ENCODE measurements around the gene RABGAP1L.
A peak's percentile ranks its signal among the peaks of the same experiment; 100 is the strongest.

RABGAP1L gene

DNA sequence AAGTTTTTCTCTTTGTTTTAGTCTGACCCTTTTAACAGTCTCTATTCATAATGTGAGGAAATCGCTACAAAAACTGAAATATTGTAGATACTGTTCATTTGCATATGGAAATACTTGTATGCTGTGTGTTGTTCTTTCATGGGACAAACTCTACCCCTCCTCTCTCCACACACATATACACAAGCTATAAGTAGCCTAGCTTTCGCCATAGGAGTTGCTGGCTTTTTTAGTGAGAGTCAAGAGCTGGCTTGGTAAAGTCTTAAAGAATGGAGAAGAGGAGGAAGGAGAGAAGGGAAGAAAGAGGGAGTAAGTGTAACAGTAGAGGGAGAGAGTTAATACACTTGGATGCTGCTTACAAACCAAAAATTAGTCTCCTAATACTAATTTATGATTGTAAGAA, 115.6 kb downstream of the RABGAP1L start:
- H3K4me3 ChIP-seq (ENCODE audit: low read depth, low read length) = no peak overlapping the region
- no peak for DNase-seq (ENCODE audit: low read depth)
- no peak for TF ChIP-seq CTCF (IDR thresholded peaks at IDR 0.05; ENCODE audit: low read depth, low read length, missing control alignments)

DNA sequence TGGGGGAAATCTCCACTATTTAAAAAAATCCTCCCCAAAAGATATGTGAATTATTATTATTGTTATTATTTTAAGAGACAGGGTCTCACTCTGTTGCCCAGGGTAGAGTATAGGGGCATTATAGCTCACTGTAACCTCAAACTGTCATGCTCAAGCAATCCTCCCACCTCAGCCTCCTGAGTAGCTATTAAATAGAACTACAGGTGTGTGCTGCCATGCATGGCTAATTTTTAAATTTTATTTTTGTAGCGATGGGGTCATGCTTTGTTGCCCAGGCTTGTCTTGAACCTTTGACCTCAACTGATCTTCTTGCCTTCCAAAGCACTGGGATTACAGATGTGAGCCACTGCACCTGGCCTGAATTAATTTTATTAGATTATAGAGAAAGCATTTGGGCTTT, 116.8 kb downstream of the RABGAP1L start:
- no peak overlapping the region for H3K4me3 ChIP-seq (ENCODE audit: low read depth, low read length)
- peak; percentile 21 for DNase-seq (ENCODE audit: low read depth)

GRCh38 chr1:174284052-174284451, 124.7 kb downstream of the RABGAP1L start:
- no peak for TF ChIP-seq CTCF (IDR thresholded peaks at IDR 0.05; ENCODE audit: low read depth, low read length, missing control alignments)
- no peak overlapping the region for H3K4me3 ChIP-seq (ENCODE audit: low read depth, low read length)
- DNase-seq (ENCODE audit: low read depth) = no peak

More for the DNA sequence above, 116.8 kb downstream of the RABGAP1L start:
- TF ChIP-seq CTCF (IDR thresholded peaks at IDR 0.05; ENCODE audit: low read depth, low read length, missing control alignments) = no peak

DNA sequence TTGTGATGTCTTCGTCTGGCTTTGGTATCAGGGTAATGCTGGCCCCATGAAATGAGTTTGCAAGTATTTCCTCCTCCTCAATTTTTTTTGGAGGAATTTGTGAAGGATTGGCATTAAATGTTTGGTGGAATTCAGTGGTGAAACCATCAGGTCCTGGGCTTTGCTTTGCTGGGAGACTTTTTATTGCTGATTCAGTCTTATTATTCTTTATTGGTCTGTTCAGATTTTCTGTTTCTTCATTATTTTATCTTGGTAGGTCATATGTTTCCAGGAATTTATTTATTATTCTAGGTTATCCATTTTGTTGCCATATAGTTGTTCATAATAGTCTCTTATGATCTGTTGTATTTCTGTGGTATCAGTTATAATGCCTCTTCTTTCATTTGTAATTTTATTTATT, 126.7 kb downstream of the RABGAP1L start:
- TF ChIP-seq CTCF (IDR thresholded peaks at IDR 0.05; ENCODE audit: low read depth, low read length, missing control alignments) = no peak
- no peak for DNase-seq (ENCODE audit: low read depth)
- H3K4me3 ChIP-seq (ENCODE audit: low read depth, low read length) = no peak overlapping the region

DNA sequence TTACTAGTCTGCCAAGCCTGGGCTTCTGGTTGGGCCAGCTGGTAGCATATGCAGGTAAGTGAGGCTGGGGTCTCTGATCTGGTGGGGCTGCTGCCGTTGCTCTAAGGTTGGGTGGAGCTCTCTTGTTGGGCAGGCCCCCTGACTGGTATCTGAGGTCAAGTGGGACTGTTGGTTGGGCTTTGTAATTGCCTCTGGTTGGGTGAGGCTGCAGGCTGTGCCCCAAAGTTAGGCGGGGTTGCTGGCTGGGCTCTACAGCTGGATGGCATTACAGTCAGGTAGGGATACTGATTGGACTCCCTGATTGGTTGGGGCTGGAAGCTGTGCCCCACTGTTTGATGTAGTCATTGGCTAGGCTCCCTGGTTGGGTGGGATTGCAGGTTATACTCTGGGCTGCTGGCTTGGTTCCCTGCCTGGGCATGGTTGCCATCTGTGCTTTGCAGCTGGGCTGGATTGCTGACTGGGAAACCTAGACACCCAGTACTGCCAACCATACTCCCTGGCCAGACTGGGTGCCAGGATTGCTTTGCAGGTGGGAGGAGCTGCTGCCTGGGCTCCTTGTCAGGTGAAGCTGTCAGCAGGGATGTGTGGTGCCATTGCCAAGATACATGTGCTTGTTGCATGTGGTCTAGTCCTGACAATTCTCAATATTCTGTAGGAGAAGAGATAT, 130.5 kb downstream of the RABGAP1L start:
- no peak for TF ChIP-seq CTCF (IDR thresholded peaks at IDR 0.05; ENCODE audit: low read depth, low read length, missing control alignments)
- no peak overlapping the region for H3K4me3 ChIP-seq (ENCODE audit: low read depth, low read length)

GRCh38 chr1:174291059-174291458, 131.7 kb downstream of the RABGAP1L start:
- TF ChIP-seq CTCF (IDR thresholded peaks at IDR 0.05; ENCODE audit: low read depth, low read length, missing control alignments) = no peak
- no peak for DNase-seq (ENCODE audit: low read depth)
- H3K4me3 ChIP-seq (ENCODE audit: low read depth, low read length) = no peak overlapping the region

More for the DNA sequence above, 130.5 kb downstream of the RABGAP1L start:
- DNase-seq (ENCODE audit: low read depth) = no peak

- no peak overlapping the region for H3K4me3 ChIP-seq (ENCODE audit: low read depth, low read length)
- DNase-seq (ENCODE audit: low read depth) = no peak
- TF ChIP-seq CTCF (IDR thresholded peaks at IDR 0.05; ENCODE audit: low read depth, low read length, missing control alignments) = no peak
Measured at GRCh38 chr1:174296309-174296708, 137.0 kb downstream of the RABGAP1L start.

All from GM12864 (cell line).